Activated T-cell treated with anti-CD3 and anti-CD28 coated beads for 1 hour (primary cell): ENCODE results near the gene GMFB.

Source experiments
- DNase-seq: peaks from one replicate; pipeline ENCODE4 v3.0.0-alpha.2; 2020; ENCODE audit warnings: low read depth

The GMFB gene

GRCh38 chr14:54490445-54491175 lies 1.8 kb upstream of the GMFB start:
- DNase-seq, result no peak

- DNase-seq, result no peak
Measured at GRCh38 chr14:54489731-54490444, 1.1 kb upstream of the GMFB start.

GRCh38 chr14:54489318-54489683 lies 521 bp upstream of the GMFB start:
- no peak for DNase-seq

- no peak for DNase-seq
Measured at GRCh38 chr14:54488318-54488645, 498 bp downstream of the GMFB start.

- DNase-seq, result no peak
Measured at GRCh38 chr14:54487771-54488170, 1.0 kb downstream of the GMFB start.

- no peak for DNase-seq
Measured at GRCh38 chr14:54486685-54487084, 2.1 kb downstream of the GMFB start.

- no peak for DNase-seq
Measured at GRCh38 chr14:54483846-54484245, 4.9 kb downstream of the GMFB start.

GRCh38 chr14:54483073-54483745 lies 5.6 kb downstream of the GMFB start:
- DNase-seq, result no peak

- DNase-seq, result no peak
Measured at GRCh38 chr14:54481695-54482094, 7.1 kb downstream of the GMFB start.

GRCh38 chr14:54480830-54481562 lies 7.8 kb downstream of the GMFB start:
- DNase-seq, result no peak

GRCh38 chr14:54478636-54479215 lies 10.1 kb downstream of the GMFB start:
- no peak for DNase-seq

GRCh38 chr14:54475911-54476310 lies 12.9 kb downstream of the GMFB start:
- DNase-seq, result no peak

- DNase-seq, result no peak
Measured at GRCh38 chr14:54475187-54475899, 13.4 kb downstream of the GMFB start.

- no peak for DNase-seq
Measured at GRCh38 chr14:54474232-54474793, 14.5 kb downstream of the GMFB start.

GRCh38 chr14:54472315-54472714 lies 16.5 kb downstream of the GMFB start:
- DNase-seq, result no peak

- no peak for DNase-seq
Measured at GRCh38 chr14:54471641-54472040, 17.1 kb downstream of the GMFB start.

- DNase-seq, result no peak
Measured at GRCh38 chr14:54470701-54471100, 18.1 kb downstream of the GMFB start.

GRCh38 chr14:54467280-54467679 lies 21.5 kb downstream of the GMFB start:
- DNase-seq, result no peak

GRCh38 chr14:54465654-54466053 lies 23.1 kb downstream of the GMFB start:
- no peak for DNase-seq

GRCh38 chr14:54462048-54462447 lies 26.7 kb downstream of the GMFB start:
- DNase-seq, result no peak

GRCh38 chr14:54459106-54459505 lies 29.7 kb downstream of the GMFB start:
- DNase-seq, result no peak
